Measurements from ENCODE around the gene GGNBP2. TPM values are rescaled to one million over a fixed set of nuclear protein-coding genes. Genes with fewer than 3 reads are reported as not detected.

The GGNBP2 gene
- total RNA-seq, 1 experiment from 2014 or later, result 57.2 TPM

DNA sequence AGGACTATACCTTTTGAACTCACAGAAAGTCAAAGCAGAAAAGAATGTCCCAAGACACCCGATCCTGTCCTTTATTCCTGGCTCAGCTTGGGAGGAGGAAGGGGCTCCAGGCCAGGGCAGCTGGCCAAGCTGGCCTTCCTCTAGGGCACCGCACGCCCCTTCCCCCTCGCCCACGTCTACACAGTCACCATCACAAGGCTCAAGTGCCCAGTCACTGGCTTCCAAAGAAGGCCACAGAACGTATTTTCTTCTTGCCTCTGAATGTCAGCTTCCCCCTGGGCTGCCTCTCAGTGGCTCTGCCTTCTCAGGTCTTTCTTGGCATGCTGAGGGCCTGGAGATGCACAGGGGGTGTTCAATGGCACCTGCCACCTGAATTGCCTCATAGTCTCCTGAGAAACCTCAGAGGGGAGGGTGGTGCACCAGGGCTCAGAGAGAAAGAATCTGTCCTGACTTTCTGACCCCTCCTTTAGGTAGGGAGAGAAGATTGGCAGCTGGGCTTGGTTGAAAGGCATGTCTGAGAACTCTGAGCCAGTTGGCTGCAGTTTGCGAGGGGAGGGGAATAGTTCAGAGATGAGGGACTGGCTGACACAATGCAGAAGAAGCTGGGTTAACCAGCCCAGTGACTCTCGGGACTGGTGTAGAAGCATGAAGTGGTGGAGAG is 49.1 kb downstream of the GGNBP2 start:
- H3K27ac ChIP-seq (ENCODE audit: low read length), result no peak overlapping the region
- peaks cover 2% of the 10 kb centered on the region for H3K36me3 ChIP-seq (ENCODE audit: control insufficient read depth, insufficient read depth, low read length)
- H3K9me3 ChIP-seq (ENCODE audit: control insufficient read depth, insufficient read depth, low read depth, low read length), result no peaks in the 10 kb centered on the region
- ATAC-seq, result no peak
- in situ Hi-C loops (cut with HindIII; ENCODE audit: low pct_unique_long_range_greater_than_20kb, low sequenced_read_pairs), result no loop called here
- H3K4me3 ChIP-seq (ENCODE audit: low read depth in 2 of 2, low read length in 2 of 2), result no peak overlapping the region
- ChIA-PET CTCF (interaction anchor here (0.9 kb wide), 1 partner anchor 9 kb away, joined by 4 read pairs; no protein-coding TSS in a partner anchor), POLR2A (no interaction called here)
- intact Hi-C loops (cut with micrococcal nuclease; ENCODE audit: unreplicated experiment), result no loop called here
- H3K4me1 ChIP-seq (ENCODE audit: control insufficient read depth, insufficient read depth, low read length), result no peaks in the 10 kb centered on the region
- no peak for DNase-seq (ENCODE audit: low read depth, low spot score)
- H3K27me3 ChIP-seq (ENCODE audit: control insufficient read depth, insufficient read depth, low read length), result no peaks in the 10 kb centered on the region
- TF ChIP-seq, protein P1, sequence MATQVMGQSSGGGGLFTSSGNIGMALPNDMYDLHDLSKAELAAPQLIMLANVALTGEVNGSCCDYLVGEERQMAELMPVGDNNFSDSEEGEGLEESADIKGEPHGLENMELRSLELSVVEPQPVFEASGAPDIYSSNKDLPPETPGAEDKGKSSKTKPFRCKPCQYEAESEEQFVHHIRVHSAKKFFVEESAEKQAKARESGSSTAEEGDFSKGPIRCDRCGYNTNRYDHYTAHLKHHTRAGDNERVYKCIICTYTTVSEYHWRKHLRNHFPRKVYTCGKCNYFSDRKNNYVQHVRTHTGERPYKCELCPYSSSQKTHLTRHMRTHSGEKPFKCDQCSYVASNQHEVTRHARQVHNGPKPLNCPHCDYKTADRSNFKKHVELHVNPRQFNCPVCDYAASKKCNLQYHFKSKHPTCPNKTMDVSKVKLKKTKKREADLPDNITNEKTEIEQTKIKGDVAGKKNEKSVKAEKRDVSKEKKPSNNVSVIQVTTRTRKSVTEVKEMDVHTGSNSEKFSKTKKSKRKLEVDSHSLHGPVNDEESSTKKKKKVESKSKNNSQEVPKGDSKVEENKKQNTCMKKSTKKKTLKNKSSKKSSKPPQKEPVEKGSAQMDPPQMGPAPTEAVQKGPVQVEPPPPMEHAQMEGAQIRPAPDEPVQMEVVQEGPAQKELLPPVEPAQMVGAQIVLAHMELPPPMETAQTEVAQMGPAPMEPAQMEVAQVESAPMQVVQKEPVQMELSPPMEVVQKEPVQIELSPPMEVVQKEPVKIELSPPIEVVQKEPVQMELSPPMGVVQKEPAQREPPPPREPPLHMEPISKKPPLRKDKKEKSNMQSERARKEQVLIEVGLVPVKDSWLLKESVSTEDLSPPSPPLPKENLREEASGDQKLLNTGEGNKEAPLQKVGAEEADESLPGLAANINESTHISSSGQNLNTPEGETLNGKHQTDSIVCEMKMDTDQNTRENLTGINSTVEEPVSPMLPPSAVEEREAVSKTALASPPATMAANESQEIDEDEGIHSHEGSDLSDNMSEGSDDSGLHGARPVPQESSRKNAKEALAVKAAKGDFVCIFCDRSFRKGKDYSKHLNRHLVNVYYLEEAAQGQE (IDR thresholded peaks at IDR 0.05; ENCODE audit: insufficient read depth in 1 of 2, low read depth in 2 of 2, low read length in 1 of 2), result no peak
- TF ChIP-seq, protein P2, sequence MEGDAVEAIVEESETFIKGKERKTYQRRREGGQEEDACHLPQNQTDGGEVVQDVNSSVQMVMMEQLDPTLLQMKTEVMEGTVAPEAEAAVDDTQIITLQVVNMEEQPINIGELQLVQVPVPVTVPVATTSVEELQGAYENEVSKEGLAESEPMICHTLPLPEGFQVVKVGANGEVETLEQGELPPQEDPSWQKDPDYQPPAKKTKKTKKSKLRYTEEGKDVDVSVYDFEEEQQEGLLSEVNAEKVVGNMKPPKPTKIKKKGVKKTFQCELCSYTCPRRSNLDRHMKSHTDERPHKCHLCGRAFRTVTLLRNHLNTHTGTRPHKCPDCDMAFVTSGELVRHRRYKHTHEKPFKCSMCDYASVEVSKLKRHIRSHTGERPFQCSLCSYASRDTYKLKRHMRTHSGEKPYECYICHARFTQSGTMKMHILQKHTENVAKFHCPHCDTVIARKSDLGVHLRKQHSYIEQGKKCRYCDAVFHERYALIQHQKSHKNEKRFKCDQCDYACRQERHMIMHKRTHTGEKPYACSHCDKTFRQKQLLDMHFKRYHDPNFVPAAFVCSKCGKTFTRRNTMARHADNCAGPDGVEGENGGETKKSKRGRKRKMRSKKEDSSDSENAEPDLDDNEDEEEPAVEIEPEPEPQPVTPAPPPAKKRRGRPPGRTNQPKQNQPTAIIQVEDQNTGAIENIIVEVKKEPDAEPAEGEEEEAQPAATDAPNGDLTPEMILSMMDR (IDR thresholded peaks at IDR 0.05), result no peak
- TF ChIP-seq TCF7L2 (IDR thresholded peaks at IDR 0.05; ENCODE audit: low read depth, low read length) (no peak), POLR2AphosphoS5 (IDR thresholded peaks at IDR 0.05; ENCODE audit: low read depth, low read length) (no peak)
- BruUV-seq (replicated peaks), result TSS peak; percentile 63

DNA sequence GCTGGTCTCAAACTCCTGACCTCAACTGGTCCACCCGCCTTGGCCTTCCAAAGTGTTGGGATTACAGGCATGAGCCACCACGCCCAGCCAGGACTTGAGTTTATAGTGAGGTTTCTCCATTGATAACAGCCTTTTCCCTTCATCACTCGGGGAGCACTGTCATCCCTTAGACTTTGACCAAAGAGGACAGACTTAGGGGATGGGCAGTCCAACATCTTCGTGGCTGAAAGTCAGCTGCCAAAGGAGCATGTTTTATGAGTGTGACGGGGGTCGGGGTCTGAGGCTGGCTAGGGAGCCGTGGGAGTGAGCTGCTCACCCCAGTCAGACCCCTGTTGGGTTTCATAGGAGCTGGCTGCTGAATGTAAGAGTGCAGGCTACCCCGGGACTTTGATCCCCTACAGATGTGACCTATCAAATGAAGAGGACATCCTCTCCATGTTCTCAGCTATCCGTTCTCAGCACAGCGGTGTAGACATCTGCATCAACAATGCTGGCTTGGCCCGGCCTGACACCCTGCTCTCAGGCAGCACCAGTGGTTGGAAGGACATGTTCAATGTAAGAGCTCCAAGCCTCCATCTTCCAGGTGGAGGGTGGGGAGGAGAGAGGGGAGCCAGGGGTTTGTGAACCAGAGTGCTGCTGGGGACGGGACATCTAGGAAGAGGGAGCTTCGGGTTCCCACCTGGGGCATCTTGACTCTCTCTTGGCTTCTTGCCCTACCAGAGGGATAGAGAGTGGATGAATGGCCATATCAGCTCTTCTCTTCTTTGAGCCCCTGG is 50.1 kb downstream of the GGNBP2 start:
- H3K27me3 ChIP-seq (ENCODE audit: control insufficient read depth, insufficient read depth, low read length), result no peaks in the 10 kb centered on the region
- no peak overlapping the region for H3K4me3 ChIP-seq (ENCODE audit: low read depth in 2 of 2, low read length in 2 of 2)
- CTCF ChIA-PET, result interaction anchor here (0.6 kb wide), 1 partner anchor 12 kb away, joined by 4 read pairs; no protein-coding TSS in a partner anchor
- POLR2A ChIA-PET, result no interaction called here
- no peak for DNase-seq (ENCODE audit: low read depth, low spot score)
- no peaks in the 10 kb centered on the region for H3K9me3 ChIP-seq (ENCODE audit: control insufficient read depth, insufficient read depth, low read depth, low read length)
- TF ChIP-seq POLR2AphosphoS5 (IDR thresholded peaks at IDR 0.05; ENCODE audit: low read depth, low read length), result no peak
- TF ChIP-seq TCF7L2 (IDR thresholded peaks at IDR 0.05; ENCODE audit: low read depth, low read length), result no peak
- TF ChIP-seq, protein P1 (IDR thresholded peaks at IDR 0.05; ENCODE audit: insufficient read depth in 1 of 2, low read depth in 2 of 2, low read length in 1 of 2), result no peak
- no peak for TF ChIP-seq SIN3A (IDR thresholded peaks at IDR 0.05; ENCODE audit: borderline replicate concordance, insufficient read depth, low read depth, low read length)
- TF ChIP-seq, protein P2 (IDR thresholded peaks at IDR 0.05), result no peak
- H3K36me3 ChIP-seq (ENCODE audit: control insufficient read depth, insufficient read depth, low read length), result peaks cover 2% of the 10 kb centered on the region
- in situ Hi-C loops (cut with HindIII; ENCODE audit: low pct_unique_long_range_greater_than_20kb, low sequenced_read_pairs) (no loop called here), intact Hi-C loops (cut with micrococcal nuclease; ENCODE audit: unreplicated experiment) (no loop called here)
- H3K4me1 ChIP-seq (ENCODE audit: control insufficient read depth, insufficient read depth, low read length), result no peaks in the 10 kb centered on the region
- no TSS peak for BruUV-seq (replicated peaks)
- ATAC-seq, result no peak
- H3K27ac ChIP-seq (ENCODE audit: low read length), result no peak overlapping the region

Data from Panc1 (cell line).